ENCODE results near the gene HOATZ.

Gene HOATZ

DNA sequence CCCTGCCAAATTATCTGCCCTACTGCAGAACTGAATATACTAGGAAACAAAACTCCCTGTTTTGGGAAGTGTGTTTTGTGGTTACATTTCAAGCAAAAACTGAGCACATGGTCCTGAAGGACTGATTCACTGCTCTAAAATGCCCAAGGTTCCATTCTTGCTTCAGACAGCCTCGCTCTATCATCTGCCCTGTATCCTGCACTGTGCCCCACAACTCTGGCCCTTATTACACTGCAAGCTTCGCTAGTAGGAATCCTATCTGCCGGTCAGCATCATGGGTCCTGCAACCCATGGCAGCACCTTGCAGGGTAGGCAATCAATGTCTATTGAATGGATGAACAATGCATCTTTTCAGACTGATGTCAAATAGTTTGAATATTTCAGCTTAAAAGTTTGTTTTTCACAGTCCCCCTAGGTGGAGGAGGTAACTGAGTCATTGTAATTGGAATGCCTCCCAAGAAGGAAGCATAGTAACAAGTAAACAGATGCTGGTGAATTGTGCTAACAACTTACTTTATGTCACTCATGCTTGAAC, 47.3 kb downstream of the HOATZ start:
- DNase-seq (ENCODE audit: low spot score in 2 of 2) = no peak
- H3K4me1 ChIP-seq = no peaks in the 10 kb centered on the region
- H3K4me3 ChIP-seq = no peak overlapping the region
- in situ Hi-C loops (cut with MboI; ENCODE audit: low sequenced_read_pairs) = loop anchor here (10.0 to 25.0 kb wide), 2 partner anchors 107 to 275 kb away; partner anchors contain the start of gene POU2AF3
- no peaks in the 10 kb centered on the region for H3K27me3 ChIP-seq (ENCODE audit: low read depth)
- H3K36me3 ChIP-seq (replicated peaks) = no peaks in the 10 kb centered on the region
- H3K9me3 ChIP-seq = no peaks in the 10 kb centered on the region

DNA sequence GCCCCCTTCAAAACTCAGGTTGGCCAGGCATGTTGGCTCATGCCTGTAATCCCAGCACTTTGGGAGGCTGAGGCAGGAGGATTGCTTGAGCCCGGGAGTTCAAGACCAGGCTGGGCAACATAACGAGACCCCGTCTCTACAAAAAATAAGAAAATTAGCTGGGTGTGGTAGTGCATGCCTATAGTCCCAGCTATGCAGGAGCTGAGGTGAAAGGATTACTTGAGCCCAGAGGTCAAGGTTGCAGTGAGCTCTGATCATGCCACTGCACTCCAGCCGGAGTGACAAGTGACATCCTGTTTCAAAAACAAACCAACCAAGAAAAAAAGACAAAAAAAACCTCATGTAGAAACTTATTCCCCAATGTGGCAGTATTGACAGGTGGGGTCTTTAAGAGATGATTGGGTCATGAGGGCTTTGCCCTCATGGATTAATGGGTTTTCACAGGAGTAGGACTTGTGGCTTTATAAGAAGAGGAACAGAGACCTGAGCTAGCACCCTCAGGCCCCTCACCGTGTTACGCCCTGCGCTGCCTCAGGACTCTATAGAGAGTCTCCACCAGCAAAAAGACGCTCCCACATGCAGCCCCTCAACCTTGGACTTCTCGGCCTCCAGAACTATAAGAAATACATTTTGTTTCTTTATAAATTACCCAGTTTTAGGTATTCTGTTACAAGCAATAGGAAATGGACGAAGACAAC, 48.3 kb downstream of the HOATZ start:
- no peaks in the 10 kb centered on the region for H3K9me3 ChIP-seq
- in situ Hi-C loops (cut with MboI; ENCODE audit: low sequenced_read_pairs) = loop anchor here (10.0 to 25.0 kb wide), 2 partner anchors 108 to 276 kb away; partner anchors contain the start of gene POU2AF3
- DNase-seq (ENCODE audit: low spot score in 2 of 2) = no peak
- no peaks in the 10 kb centered on the region for H3K36me3 ChIP-seq (replicated peaks)
- no peak overlapping the region for H3K4me3 ChIP-seq
- no peaks in the 10 kb centered on the region for H3K4me1 ChIP-seq
- H3K27me3 ChIP-seq (ENCODE audit: low read depth) = no peaks in the 10 kb centered on the region

DNA sequence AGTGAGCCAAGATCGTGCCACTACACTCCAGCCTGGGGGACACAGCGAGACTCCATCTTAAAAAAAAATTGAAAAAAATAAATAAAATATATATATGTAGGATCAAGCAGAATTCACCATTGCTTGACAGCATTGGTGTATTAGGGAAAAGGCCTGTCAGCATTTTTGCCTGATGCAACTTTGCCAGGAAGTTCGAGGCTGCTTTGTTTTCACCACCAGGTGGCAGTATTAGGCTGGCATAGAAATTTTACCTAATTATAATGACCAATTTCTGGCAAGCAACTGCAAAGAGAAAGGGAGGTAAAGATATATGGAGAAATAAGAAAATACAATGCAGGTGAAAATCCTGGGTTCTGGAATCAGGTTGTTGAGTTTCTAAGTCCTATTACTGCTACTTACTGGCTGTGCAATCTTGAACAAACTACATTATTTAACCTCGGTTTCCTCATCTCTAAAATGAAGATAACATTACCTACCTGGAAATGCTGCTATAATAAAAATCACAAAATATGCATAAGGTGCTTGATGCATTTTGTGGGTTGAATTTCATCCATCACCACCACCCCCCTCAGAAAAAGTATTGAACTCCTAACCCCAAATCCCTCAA, 50.6 kb downstream of the HOATZ start:
- peak; percentile 45 to 78 for DNase-seq (ENCODE audit: low spot score in 2 of 2)
- H3K9me3 ChIP-seq = no peaks in the 10 kb centered on the region
- no peaks in the 10 kb centered on the region for H3K4me1 ChIP-seq
- H3K27me3 ChIP-seq (ENCODE audit: low read depth) = no peaks in the 10 kb centered on the region
- no peak overlapping the region for H3K4me3 ChIP-seq
- H3K36me3 ChIP-seq (replicated peaks) = no peaks in the 10 kb centered on the region
- in situ Hi-C loops (cut with MboI; ENCODE audit: low sequenced_read_pairs) = loop anchor here (10.0 to 25.0 kb wide), 2 partner anchors 110 to 278 kb away; partner anchors contain the start of gene POU2AF3

DNA sequence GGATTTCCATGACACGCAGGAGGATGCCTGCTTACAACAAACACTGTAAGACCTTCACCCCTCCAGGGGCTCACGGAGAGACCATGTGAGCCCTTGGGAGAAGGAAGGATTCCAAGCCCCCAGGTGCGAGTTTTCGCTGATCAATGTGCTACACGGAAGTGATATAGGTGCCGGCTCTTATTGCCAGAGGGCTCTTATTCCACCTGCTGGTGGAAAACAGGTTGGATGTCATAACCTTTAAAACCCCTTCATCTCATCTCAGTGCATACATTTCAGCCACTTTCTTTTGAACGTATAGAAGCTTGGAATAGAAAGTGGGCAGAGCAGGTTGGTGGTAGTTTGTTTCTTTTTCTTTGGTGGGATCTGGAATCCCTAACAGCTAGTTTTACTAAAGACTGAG, 51.7 kb downstream of the HOATZ start:
- DNase-seq (ENCODE audit: low spot score in 2 of 2) = no peak
- Histone ChIP-seq H3K27me3 (ENCODE audit: low read depth) (no peaks in the 10 kb centered on the region), H3K9me3 (no peaks in the 10 kb centered on the region), H3K36me3 (replicated peaks) (no peaks in the 10 kb centered on the region), H3K4me1 (no peaks in the 10 kb centered on the region), H3K4me3 (no peak overlapping the region)
- in situ Hi-C loops (cut with MboI; ENCODE audit: low sequenced_read_pairs) = loop anchor here (10.0 to 25.0 kb wide), 2 partner anchors 112 to 279 kb away; partner anchors contain the start of gene POU2AF3

DNA sequence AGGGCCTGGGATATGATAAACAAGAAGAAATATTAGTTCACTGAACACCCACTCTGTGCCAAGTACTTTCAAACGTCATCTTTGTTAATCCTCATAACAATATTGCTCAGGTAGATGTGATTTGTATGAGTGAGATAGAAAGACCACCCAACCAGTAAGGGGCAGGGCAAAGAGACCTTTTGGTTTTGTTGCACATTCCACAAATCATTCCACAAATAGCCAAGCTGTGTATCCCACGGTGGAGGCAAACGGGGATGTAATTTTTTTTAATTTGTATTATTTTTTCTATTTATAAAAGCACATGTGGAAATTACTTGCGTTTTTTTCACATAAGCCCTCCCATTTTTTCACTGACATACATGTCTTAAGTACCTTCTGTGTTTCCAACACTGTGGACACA, 54.9 kb downstream of the HOATZ start:
- no peaks in the 10 kb centered on the region for H3K27me3 ChIP-seq (ENCODE audit: low read depth)
- no peak overlapping the region for H3K4me3 ChIP-seq
- H3K36me3 ChIP-seq (replicated peaks) = no peaks in the 10 kb centered on the region
- DNase-seq (ENCODE audit: low spot score in 2 of 2) = no peak
- H3K9me3 ChIP-seq = no peaks in the 10 kb centered on the region
- no peaks in the 10 kb centered on the region for H3K4me1 ChIP-seq
- in situ Hi-C loops (cut with MboI; ENCODE audit: low sequenced_read_pairs) = loop anchor here (10.0 to 25.0 kb wide), 2 partner anchors 115 to 282 kb away; partner anchors contain the start of gene POU2AF3

DNA sequence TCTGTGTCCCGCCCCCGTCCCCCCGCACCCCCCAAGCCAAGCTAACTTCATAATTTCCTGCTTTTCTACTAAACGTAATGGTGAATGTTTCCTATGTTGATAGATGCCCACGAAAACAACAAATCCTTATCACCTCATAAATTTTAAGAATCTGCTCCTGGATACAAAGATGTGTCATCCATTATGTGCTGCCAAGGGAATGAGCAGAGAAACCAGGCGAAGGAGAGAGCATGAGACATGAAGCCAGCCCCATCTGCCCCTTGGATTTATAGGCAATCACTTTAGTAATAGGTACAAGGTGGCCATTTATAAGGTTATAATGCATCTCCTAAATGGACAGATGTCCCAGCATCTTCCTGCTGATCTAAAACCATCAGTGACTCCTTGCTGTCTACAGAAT, 56.2 kb downstream of the HOATZ start:
- Histone ChIP-seq H3K4me1 (no peaks in the 10 kb centered on the region), H3K4me3 (no peak overlapping the region), H3K27me3 (ENCODE audit: low read depth) (no peaks in the 10 kb centered on the region), H3K9me3 (no peaks in the 10 kb centered on the region), H3K36me3 (replicated peaks) (no peaks in the 10 kb centered on the region)
- DNase-seq (ENCODE audit: low spot score in 2 of 2) = no peak
- in situ Hi-C loops (cut with MboI; ENCODE audit: low sequenced_read_pairs) = loop anchor here (25.0 kb wide), 1 partner anchor 283 kb away; the partner anchor contains the start of gene POU2AF3

DNA sequence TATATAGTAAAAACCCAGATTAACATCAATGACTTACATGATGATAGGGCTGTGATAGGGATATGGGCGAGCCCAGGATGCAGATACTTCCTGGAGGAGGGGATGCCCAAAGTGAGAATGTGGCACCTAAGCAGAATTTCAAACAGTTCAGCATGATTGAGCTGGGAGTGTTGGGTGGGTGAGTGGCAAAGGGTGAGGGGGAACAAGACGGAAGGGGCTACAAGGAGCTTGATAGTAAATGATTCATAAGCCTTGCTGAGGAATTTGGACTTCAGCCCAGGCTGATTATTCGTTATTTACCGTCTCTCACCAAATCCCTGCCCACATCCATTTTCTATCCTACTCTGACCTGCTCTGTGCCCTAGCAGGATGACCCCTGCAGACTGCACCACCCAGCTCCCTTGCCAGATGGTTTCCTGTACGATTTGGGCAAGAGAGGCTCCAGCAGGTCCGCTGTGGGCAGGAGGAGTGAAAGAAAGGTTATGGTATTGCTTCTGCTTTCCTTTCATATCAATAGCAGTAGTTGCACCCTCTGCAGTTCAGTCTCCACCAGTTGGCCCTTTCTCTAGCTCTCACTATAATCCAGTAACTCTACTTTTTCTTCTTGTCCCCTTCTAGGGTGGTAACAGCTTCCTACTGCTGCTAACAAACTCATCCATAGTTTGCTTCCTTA, 57.4 kb downstream of the HOATZ start:
- DNase-seq (ENCODE audit: low spot score in 2 of 2) = no peak
- in situ Hi-C loops (cut with MboI; ENCODE audit: low sequenced_read_pairs) = loop anchor here (25.0 kb wide), 1 partner anchor 285 kb away; the partner anchor contains the start of gene POU2AF3
- H3K4me3 ChIP-seq = no peak overlapping the region

DNA sequence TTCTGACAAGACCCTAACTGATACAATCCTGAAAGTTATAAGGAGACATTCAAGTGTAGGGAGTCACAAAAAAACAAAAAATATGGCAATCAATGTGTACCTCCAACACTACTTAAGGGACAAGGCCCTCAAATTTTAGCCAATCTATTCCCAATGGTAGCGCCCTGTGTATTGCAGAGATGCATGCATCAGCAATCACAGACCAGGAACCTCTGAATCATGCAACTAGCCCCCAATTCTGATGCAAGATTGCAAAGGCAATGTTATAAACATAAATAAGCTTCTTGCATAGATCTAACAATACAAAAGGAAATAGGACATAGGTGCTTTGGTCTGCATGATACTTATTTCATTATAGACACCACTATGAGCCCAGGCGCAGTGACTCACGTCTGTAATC, 58.0 kb downstream of the HOATZ start:
- Histone ChIP-seq H3K4me3 (no peak overlapping the region), H3K27me3 (ENCODE audit: low read depth) (no peaks in the 10 kb centered on the region), H3K9me3 (no peaks in the 10 kb centered on the region), H3K4me1 (no peaks in the 10 kb centered on the region), H3K36me3 (replicated peaks) (no peaks in the 10 kb centered on the region)
- no peak for DNase-seq (ENCODE audit: low spot score in 2 of 2)
- in situ Hi-C loops (cut with MboI; ENCODE audit: low sequenced_read_pairs) = loop anchor here (25.0 kb wide), 1 partner anchor 285 kb away; the partner anchor contains the start of gene POU2AF3

More for the DNA sequence above, 57.4 kb downstream of the HOATZ start:
- H3K9me3 ChIP-seq = no peaks in the 10 kb centered on the region
- no peaks in the 10 kb centered on the region for H3K36me3 ChIP-seq (replicated peaks)
- H3K4me1 ChIP-seq = no peaks in the 10 kb centered on the region
- no peaks in the 10 kb centered on the region for H3K27me3 ChIP-seq (ENCODE audit: low read depth)

DNA sequence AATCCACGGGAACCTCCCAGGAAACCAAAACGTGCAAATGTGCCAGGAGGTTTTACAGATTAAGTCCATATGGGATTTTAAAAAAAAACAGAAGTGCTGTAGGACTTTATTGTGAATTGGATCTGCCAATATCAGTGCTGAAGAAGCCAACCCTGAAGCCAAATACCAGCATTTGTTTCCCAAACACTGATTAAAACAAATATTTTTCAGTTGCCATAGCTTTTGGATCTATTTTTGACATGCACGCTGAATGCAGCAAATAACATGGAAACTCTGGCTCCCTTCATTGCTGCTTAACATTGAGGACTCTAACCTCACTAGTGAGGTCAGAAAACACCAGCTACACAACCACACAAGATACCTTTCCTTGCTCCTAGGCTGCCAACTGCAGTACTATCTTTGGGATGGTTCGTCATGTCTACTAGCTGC, 59.3 kb downstream of the HOATZ start:
- no peaks in the 10 kb centered on the region for H3K4me1 ChIP-seq
- DNase-seq (ENCODE audit: low spot score in 2 of 2) = no peak
- H3K36me3 ChIP-seq (replicated peaks) = no peaks in the 10 kb centered on the region
- H3K9me3 ChIP-seq = no peaks in the 10 kb centered on the region
- in situ Hi-C loops (cut with MboI; ENCODE audit: low sequenced_read_pairs) = loop anchor here (25.0 kb wide), 1 partner anchor 287 kb away; the partner anchor contains the start of gene POU2AF3
- H3K27me3 ChIP-seq (ENCODE audit: low read depth) = no peaks in the 10 kb centered on the region
- no peak overlapping the region for H3K4me3 ChIP-seq

DNA sequence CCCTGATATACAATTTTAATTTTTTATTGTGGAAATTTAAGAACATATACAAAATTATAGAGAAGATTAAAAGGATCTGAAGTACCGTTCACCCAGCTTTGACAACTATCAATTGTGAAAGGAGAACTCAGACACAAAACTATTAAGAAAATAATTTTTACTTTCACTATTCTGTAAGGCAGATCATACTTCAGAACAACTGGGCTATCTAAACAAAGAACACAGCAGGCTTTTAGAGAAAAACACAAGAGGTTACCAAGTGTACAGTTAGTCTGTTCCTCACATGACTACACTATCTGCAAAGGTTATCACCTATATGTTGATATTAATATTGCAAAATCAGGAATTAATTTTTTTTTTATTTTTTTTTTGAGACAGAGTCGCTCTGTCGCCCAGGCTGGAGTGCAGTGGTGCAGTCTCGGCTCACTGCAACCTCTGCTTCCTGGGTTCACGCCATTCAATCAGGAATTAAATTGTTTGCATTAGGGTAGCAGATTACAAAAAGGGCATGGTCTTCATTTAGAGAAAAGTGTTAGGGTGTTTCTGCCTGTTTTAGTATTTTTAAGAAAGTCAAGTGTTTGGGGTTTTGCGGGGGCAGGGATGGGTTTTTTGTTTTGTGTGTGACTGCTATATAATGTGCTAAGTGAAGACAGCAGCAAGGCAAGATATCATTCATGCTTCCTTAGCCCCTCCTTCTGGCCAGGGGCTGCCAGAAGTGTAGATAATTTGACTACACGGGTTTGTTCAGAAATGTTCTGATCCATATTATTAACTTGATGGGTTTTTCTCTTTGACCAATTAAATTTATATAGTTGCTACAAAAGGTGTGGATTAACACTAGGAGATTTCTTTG, 60.0 kb downstream of the HOATZ start:
- H3K36me3 ChIP-seq (replicated peaks) = no peaks in the 10 kb centered on the region
- H3K4me1 ChIP-seq = no peaks in the 10 kb centered on the region
- DNase-seq (ENCODE audit: low spot score in 2 of 2) = no peak
- no peaks in the 10 kb centered on the region for H3K9me3 ChIP-seq
- H3K4me3 ChIP-seq = no peak overlapping the region
- no peaks in the 10 kb centered on the region for H3K27me3 ChIP-seq (ENCODE audit: low read depth)
- in situ Hi-C loops (cut with MboI; ENCODE audit: low sequenced_read_pairs) = loop anchor here (25.0 kb wide), 1 partner anchor 287 kb away; the partner anchor contains the start of gene POU2AF3

DNA sequence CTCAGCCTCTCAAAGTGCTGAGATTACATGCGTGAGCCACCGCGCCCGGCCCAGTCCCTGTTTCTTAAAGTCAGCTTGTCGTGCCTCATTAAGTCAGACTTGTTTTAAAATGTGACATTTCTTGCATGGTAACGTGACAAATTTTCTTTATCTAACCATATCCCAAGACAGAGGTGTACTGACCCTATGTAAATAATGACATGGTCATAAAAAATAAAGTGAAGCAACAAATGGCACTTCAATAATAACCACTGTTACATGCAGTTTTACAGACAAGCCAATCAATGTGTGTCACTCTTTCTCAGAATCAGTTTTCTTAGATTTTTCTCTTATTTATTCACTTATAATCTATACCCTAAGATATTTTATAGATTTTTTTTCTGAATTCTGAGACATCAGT, 61.2 kb downstream of the HOATZ start:
- H3K4me1 ChIP-seq = no peaks in the 10 kb centered on the region
- no peaks in the 10 kb centered on the region for H3K27me3 ChIP-seq (ENCODE audit: low read depth)
- H3K9me3 ChIP-seq = no peaks in the 10 kb centered on the region
- in situ Hi-C loops (cut with MboI; ENCODE audit: low sequenced_read_pairs) = no loop called here
- DNase-seq (ENCODE audit: low spot score in 2 of 2) = no peak
- H3K4me3 ChIP-seq = no peak overlapping the region
- H3K36me3 ChIP-seq (replicated peaks) = no peaks in the 10 kb centered on the region

DNA sequence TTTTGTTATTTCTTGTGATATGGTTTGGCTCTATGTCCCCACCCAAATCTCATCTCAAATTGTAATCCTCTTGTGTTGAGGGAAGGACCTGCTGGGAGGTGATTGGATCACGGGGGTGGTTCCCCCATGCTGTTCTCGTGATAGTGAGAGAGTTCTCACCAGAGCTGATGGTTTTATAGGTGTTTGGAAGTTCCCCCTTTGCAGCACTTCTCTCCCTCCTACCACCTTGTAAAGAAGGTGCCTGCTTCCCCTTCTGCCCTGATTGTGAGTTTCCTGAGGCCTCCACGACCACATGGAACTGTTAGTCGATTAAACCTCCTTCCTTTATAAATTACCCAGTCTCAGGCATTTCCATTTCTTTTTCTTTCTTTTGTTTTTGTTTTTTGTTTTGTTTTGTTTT, 63.2 kb downstream of the HOATZ start:
- in situ Hi-C loops (cut with MboI; ENCODE audit: low sequenced_read_pairs) = no loop called here

DNA sequence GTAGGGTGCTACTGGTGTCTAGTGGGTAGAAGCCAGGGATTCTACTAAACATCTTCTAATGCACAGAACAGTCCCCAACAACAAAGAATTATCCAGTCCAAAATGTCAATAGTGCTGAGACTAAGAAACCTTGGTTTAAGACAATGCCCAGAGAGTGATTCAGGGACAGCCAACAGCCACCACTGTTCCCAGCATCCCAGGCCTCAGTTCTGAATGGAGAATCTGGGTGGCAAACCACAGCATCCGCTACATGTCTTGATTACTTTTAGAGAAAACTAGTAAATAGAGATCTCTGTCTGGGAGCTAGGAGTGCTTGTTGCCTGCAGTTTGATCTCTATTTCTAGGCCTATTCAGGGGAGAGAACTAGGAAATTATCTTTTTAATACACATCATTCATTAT, 66.8 kb downstream of the HOATZ start:
- H3K36me3 ChIP-seq (replicated peaks) = no peaks in the 10 kb centered on the region
- H3K9me3 ChIP-seq = no peaks in the 10 kb centered on the region
- no peaks in the 10 kb centered on the region for H3K27me3 ChIP-seq (ENCODE audit: low read depth)
- no peak for DNase-seq (ENCODE audit: low spot score in 2 of 2)
- H3K4me3 ChIP-seq = no peak overlapping the region
- in situ Hi-C loops (cut with MboI; ENCODE audit: low sequenced_read_pairs) = no loop called here
- H3K4me1 ChIP-seq = no peaks in the 10 kb centered on the region

More for the DNA sequence above, 63.2 kb downstream of the HOATZ start:
- H3K9me3 ChIP-seq = no peaks in the 10 kb centered on the region
- H3K4me1 ChIP-seq = no peaks in the 10 kb centered on the region
- no peaks in the 10 kb centered on the region for H3K27me3 ChIP-seq (ENCODE audit: low read depth)
- H3K4me3 ChIP-seq = no peak overlapping the region
- no peak for DNase-seq (ENCODE audit: low spot score in 2 of 2)
- no peaks in the 10 kb centered on the region for H3K36me3 ChIP-seq (replicated peaks)
